Smooth muscle cell (in vitro differentiated cells): ENCODE measurements around the gene CFAP46. TPM values are rescaled to one million over a fixed set of nuclear protein-coding genes. Genes with fewer than 3 reads are reported as not detected.

Experiments used
- DNase-seq: peaks from one replicate; lab custom pipeline; 2025; ENCODE audit not compliant: unreplicated experiment; lab: John Stamatoyannopoulos, UW
- H2AFZ ChIP-seq: fragments of 200-600 bp; sonication (generic); 2 replicates; pipeline ENCODE4 v1.6.0; 2016; ENCODE audit warnings: antibody characterized with exemption, low read depth, mild to moderate bottlenecking
- H3F3A ChIP-seq: fragments of 200-600 bp; sonication (generic); 2 replicates; pipeline ENCODE4 v1.6.0; 2017; ENCODE audit warnings: antibody characterized with exemption, low read depth
- H3K27ac ChIP-seq: fragments of 200-600 bp; sonication (generic); 2 replicates; pipeline ENCODE4 v1.5.1; 2016; ENCODE audit warnings: low read depth, mild to moderate bottlenecking
- H3K27me3 ChIP-seq: fragments of 200-600 bp; sonication (generic); 2 replicates; pipeline ENCODE4 v1.6.1; 2016; ENCODE audit warnings: low read depth, mild to moderate bottlenecking
- H3K36me3 ChIP-seq: fragments of 200-600 bp; sonication (generic); 2 replicates; pipeline ENCODE4 v1.5.1; 2016; ENCODE audit warnings: low read depth
- H3K4me1 ChIP-seq: fragments of 200-600 bp; sonication (generic); 2 replicates; pipeline ENCODE4 v1.5.1; 2016; ENCODE audit warnings: low read depth
- H3K4me2 ChIP-seq: fragments of 200-600 bp; sonication (generic); 2 replicates; pipeline ENCODE4 v1.6.0; 2016; ENCODE audit warnings: mild to moderate bottlenecking
- H3K4me3 ChIP-seq: fragments of 200-600 bp; sonication (generic); 2 replicates; pipeline ENCODE4 v1.5.1; 2016; ENCODE audit warnings: mild to moderate bottlenecking
- H3K79me2 ChIP-seq: fragments of 200-600 bp; sonication (generic); 2 replicates; pipeline ENCODE4 v1.6.0; 2016; ENCODE audit warnings: low read depth, mild to moderate bottlenecking
- H3K9ac ChIP-seq: fragments of 200-600 bp; sonication (generic); 2 replicates; pipeline ENCODE4 v1.6.0; 2016; ENCODE audit warnings: low read depth
- H3K9me3 ChIP-seq: fragments of 200-600 bp; sonication (generic); replicated peaks from 2 replicates; pipeline ENCODE4 v1.5.1; 2016; ENCODE audit warnings: low read depth
- H4K20me1 ChIP-seq: fragments of 200-600 bp; sonication (generic); 2 replicates; pipeline ENCODE4 v1.6.0; 2016; ENCODE audit warnings: low read depth
- CTCF ChIP-seq: fragments of 200-600 bp; sonication (generic); IDR thresholded peaks from 2 replicates; pipeline ENCODE4 v1.5.1; 2017; ENCODE audit warnings: borderline replicate concordance, mild to moderate bottlenecking, antibody characterized with exemption; ENCODE audit not compliant: insufficient read depth, poor library complexity, severe bottlenecking
- WGBS: methylation state at CpG from one replicate; pipeline ENCODE4 v1.1.7; 2016; ENCODE audit warnings: low lambda C conversion rate; 5-methylcytosine and 5-hydroxymethylcytosine counted together
- polyA plus RNA-seq: library from polyadenylated mRNA; unstranded; fragments of >200 nt; fragmentation: Nextera tagmentation; extraction: Ambion mirVana; gene quantifications from 2 replicates; pipeline ENCODE4 v1.2.1, GENCODE V29; 2016
- total RNA-seq: library from RNA; depleted of rRNA; stranded (reverse); fragments of >200 nt; gene quantifications from 2 replicates; pipeline ENCODE4 v1.2.3, GENCODE V29; 2014

The CFAP46 gene
- total and polyA plus RNA-seq, 2 experiments from 2014 or later: 1.1 to 2.0 TPM

GRCh38 chr10:132937861-132938260, 4.5 kb downstream of the CFAP46 start:
- no peak overlapping the region for H3K4me3 ChIP-seq
- H3K27ac ChIP-seq: peak overlapping the region; percentile 47
- H3F3A ChIP-seq: no peaks in the 10 kb centered on the region
- H3K4me2 ChIP-seq: peak overlapping the region; percentile 51
- H3K79me2 ChIP-seq: no peaks in the 10 kb centered on the region
- H4K20me1 ChIP-seq: no peaks in the 10 kb centered on the region
- no peaks in the 10 kb centered on the region for H3K36me3 ChIP-seq
- 80% methylated on average over 19 of the region's 19 CpGs for WGBS
- H2AFZ ChIP-seq: peak overlapping the region; percentile 60
- no peak overlapping the region for H3K9ac ChIP-seq
- TF ChIP-seq CTCF: no peak
- H3K4me1 ChIP-seq: no peaks in the 10 kb centered on the region
- H3K27me3 ChIP-seq: no peaks in the 10 kb centered on the region
- DNase-seq: no peak
- no peaks in the 10 kb centered on the region for H3K9me3 ChIP-seq

- no peak overlapping the region for H3K4me3 ChIP-seq
- WGBS: 90% methylated on average over 6 of the region's 6 CpGs
- H3K9me3 ChIP-seq: no peaks in the 10 kb centered on the region
- no peaks in the 10 kb centered on the region for H3F3A ChIP-seq
- H3K4me1 ChIP-seq: no peaks in the 10 kb centered on the region
- DNase-seq: no peak
- no peak overlapping the region for H2AFZ ChIP-seq
- TF ChIP-seq CTCF: no peak
- H3K27me3 ChIP-seq: no peaks in the 10 kb centered on the region
- no peaks in the 10 kb centered on the region for H3K79me2 ChIP-seq
- H4K20me1 ChIP-seq: no peaks in the 10 kb centered on the region
- H3K4me2 ChIP-seq: no peak overlapping the region
- H3K9ac ChIP-seq: no peak overlapping the region
- no peaks in the 10 kb centered on the region for H3K36me3 ChIP-seq
- H3K27ac ChIP-seq: no peak overlapping the region
These were observed 7.4 kb downstream of the CFAP46 start for GRCh38 chr10:132934953-132935352.

- Histone ChIP-seq H3K9me3 (no peaks in the 10 kb centered on the region), H3K27me3 (no peaks in the 10 kb centered on the region), H3K27ac (no peak overlapping the region), H3K79me2 (no peaks in the 10 kb centered on the region), H2AFZ (no peak overlapping the region), H4K20me1 (no peaks in the 10 kb centered on the region), H3K4me2 (no peak overlapping the region), H3K36me3 (no peaks in the 10 kb centered on the region), H3K4me3 (no peak overlapping the region), H3K9ac (no peak overlapping the region), H3K4me1 (no peaks in the 10 kb centered on the region), H3F3A (no peaks in the 10 kb centered on the region)
- TF ChIP-seq CTCF: no peak
- DNase-seq: no peak
- 96% methylated on average over 30 of the region's 30 CpGs for WGBS
These were observed 8.9 kb downstream of the CFAP46 start for GRCh38 chr10:132933308-132934042.
